ENCODE data around the gene GOLGA6L2. TPM values are rescaled to one million over a fixed set of nuclear protein-coding genes. Genes with fewer than 3 reads are reported as not detected.
"Not testable (repeated sequence)": the region's sequence is repeated elsewhere in the genome, so short reads cannot be mapped to it uniquely, and the experiment has no call there.

GOLGA6L2 gene
- total RNA-seq, 1 donor from 2014 or later: 0.12 TPM

- no peaks in the 10 kb centered on the region for H3K36me3 Mint-ChIP-seq (ENCODE audit: insufficient read depth)
- peaks cover 4% of the 10 kb centered on the region for H3K27me3 Mint-ChIP-seq
- peaks cover 3% of the 10 kb centered on the region for H3K9me3 Mint-ChIP-seq (ENCODE audit: low read depth)
- no peak overlapping the region for H3K27ac Mint-ChIP-seq
- TF ChIP-seq, protein P1, sequence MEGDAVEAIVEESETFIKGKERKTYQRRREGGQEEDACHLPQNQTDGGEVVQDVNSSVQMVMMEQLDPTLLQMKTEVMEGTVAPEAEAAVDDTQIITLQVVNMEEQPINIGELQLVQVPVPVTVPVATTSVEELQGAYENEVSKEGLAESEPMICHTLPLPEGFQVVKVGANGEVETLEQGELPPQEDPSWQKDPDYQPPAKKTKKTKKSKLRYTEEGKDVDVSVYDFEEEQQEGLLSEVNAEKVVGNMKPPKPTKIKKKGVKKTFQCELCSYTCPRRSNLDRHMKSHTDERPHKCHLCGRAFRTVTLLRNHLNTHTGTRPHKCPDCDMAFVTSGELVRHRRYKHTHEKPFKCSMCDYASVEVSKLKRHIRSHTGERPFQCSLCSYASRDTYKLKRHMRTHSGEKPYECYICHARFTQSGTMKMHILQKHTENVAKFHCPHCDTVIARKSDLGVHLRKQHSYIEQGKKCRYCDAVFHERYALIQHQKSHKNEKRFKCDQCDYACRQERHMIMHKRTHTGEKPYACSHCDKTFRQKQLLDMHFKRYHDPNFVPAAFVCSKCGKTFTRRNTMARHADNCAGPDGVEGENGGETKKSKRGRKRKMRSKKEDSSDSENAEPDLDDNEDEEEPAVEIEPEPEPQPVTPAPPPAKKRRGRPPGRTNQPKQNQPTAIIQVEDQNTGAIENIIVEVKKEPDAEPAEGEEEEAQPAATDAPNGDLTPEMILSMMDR (IDR thresholded peaks at IDR 0.05; ENCODE audit: unreplicated experiment): no peak
- DNase-seq (ENCODE audit: low spot score, unreplicated experiment): no peak
- H3K4me3 Mint-ChIP-seq (ENCODE audit: low read depth): no peak overlapping the region
- no peaks in the 10 kb centered on the region for H3K4me1 Mint-ChIP-seq (ENCODE audit: low read depth)
Measured at GRCh38 chr15:23438816-23439466, 8.1 kb downstream of the GOLGA6L2 start.

DNA sequence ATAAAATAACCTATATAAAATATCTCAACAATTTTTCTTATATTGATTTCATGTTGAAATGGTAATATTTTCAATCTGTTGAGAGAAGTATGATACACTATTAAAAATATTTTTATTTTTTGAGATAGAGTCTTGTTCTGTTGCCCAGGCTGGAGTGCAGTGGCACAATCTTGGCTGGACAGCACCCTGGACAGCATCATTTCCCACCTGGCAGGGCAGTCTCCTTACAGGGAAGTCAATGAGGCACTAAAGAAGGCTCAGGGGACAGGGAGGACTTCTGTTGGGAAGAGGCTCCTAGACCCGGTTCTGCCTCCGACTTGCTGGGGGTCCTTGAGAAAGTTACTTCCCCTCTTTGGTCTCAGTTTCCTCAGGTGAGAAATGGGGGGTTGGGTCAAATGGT, 9.4 kb downstream of the GOLGA6L2 start:
- no peak overlapping the region for H3K27ac Mint-ChIP-seq
- H3K9me3 Mint-ChIP-seq (ENCODE audit: low read depth): peaks cover 3% of the 10 kb centered on the region
- TF ChIP-seq, protein P1 (IDR thresholded peaks at IDR 0.05; ENCODE audit: unreplicated experiment): no peak
- H3K4me1 Mint-ChIP-seq (ENCODE audit: low read depth): no peaks in the 10 kb centered on the region
- no peak for DNase-seq (ENCODE audit: low spot score, unreplicated experiment)
- H3K36me3 Mint-ChIP-seq (ENCODE audit: insufficient read depth): no peaks in the 10 kb centered on the region
- no peak overlapping the region for H3K4me3 Mint-ChIP-seq (ENCODE audit: low read depth)
- H3K27me3 Mint-ChIP-seq: peaks cover 4% of the 10 kb centered on the region

GRCh38 chr15:23437146-23437545, 9.9 kb downstream of the GOLGA6L2 start:
- Mint-ChIP-seq H3K4me3 (ENCODE audit: low read depth) (no peak overlapping the region), H3K27ac (no peak overlapping the region), H3K27me3 (no peaks in the 10 kb centered on the region), H3K4me1 (ENCODE audit: low read depth) (no peaks in the 10 kb centered on the region), H3K36me3 (ENCODE audit: insufficient read depth) (no peaks in the 10 kb centered on the region), H3K9me3 (ENCODE audit: low read depth) (peaks cover 3% of the 10 kb centered on the region)
- TF ChIP-seq, protein P1 (IDR thresholded peaks at IDR 0.05; ENCODE audit: unreplicated experiment): no peak
- no peak for DNase-seq (ENCODE audit: low spot score, unreplicated experiment)

- Mint-ChIP-seq H3K4me3 (ENCODE audit: low read depth) (no peak overlapping the region), H3K36me3 (ENCODE audit: insufficient read depth) (no peaks in the 10 kb centered on the region), H3K27ac (no peak overlapping the region), H3K4me1 (ENCODE audit: low read depth) (no peaks in the 10 kb centered on the region), H3K27me3 (no peaks in the 10 kb centered on the region), H3K9me3 (ENCODE audit: low read depth) (peaks cover 3% of the 10 kb centered on the region)
- TF ChIP-seq, protein P1 (IDR thresholded peaks at IDR 0.05; ENCODE audit: unreplicated experiment): no peak
- no peak for DNase-seq (ENCODE audit: low spot score, unreplicated experiment)
Measured at GRCh38 chr15:23436421-23436820, 10.6 kb downstream of the GOLGA6L2 start.

DNA sequence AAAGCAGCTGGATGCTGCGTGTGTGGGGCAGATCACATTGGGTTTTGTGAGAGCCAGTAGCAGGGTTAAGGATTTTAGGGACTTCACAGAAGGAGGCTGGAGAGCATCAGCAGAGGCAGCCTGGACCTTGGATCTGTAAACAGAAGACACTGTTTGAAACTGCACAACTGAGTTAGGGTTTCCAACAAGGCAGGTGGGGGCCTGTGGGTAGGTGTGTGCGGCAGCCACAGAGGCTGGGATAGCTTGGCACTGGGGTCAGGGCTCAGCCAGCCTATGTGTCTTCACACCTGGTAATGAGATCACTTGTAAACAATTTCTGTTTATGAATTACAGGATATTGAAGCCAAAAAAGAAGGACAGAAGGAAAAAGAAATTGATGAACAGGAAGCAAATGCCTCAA, 12.3 kb downstream of the GOLGA6L2 start:
- DNase-seq (ENCODE audit: low spot score, unreplicated experiment); H3K4me3 Mint-ChIP-seq (ENCODE audit: low read depth); H3K9me3 Mint-ChIP-seq (ENCODE audit: low read depth); H3K27ac Mint-ChIP-seq; H3K36me3 Mint-ChIP-seq (ENCODE audit: insufficient read depth); H3K27me3 Mint-ChIP-seq; H3K4me1 Mint-ChIP-seq (ENCODE audit: low read depth): not testable (repeated sequence)

DNA sequence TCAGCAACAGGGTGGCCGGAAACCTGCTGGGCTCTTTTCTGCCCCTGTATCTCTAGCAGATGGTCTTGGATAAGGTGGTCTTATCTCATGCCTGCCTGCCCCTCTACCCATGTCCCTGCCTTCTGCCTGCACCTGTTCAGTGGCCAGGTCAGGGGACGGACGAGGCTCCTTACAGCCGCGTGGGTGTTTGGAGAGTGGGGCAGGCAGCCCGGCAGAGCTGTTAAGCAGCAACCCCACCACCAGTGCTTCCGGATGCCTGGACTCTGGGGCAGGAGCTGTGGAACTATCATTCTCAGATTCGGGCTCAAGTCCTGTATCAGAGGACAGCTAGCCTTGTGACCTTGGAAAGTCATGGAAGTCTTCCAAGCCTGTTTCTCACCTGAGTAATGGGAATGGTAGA, 21.7 kb downstream of the GOLGA6L2 start:
- H3K4me3 Mint-ChIP-seq (ENCODE audit: low read depth); H3K27ac Mint-ChIP-seq; DNase-seq (ENCODE audit: low spot score, unreplicated experiment): not testable (repeated sequence)

More for the DNA sequence above, 21.7 kb downstream of the GOLGA6L2 start:
- not testable (repeated sequence) for H3K9me3 Mint-ChIP-seq (ENCODE audit: low read depth); H3K27me3 Mint-ChIP-seq; H3K4me1 Mint-ChIP-seq (ENCODE audit: low read depth); H3K36me3 Mint-ChIP-seq (ENCODE audit: insufficient read depth)
